Measurements from ENCODE around the gene MTX2.

The MTX2 gene

GRCh38 chr2:176239031-176239430, 30.2 kb upstream of the MTX2 start:
- ATAC-seq (ENCODE audit: low read depth) (no peak), DNase-seq (ENCODE audit: low spot score) (no peak)
- no peak for TF ChIP-seq CTCF (IDR thresholded peaks at IDR 0.05; ENCODE audit: poor library complexity, severe bottlenecking)
- no peaks in the 10 kb centered on the region for H3K27me3 ChIP-seq (ENCODE audit: insufficient read depth, poor library complexity, severe bottlenecking)
- no peak overlapping the region for H3K4me3 ChIP-seq (ENCODE audit: severe bottlenecking)
- H3K36me3 ChIP-seq (ENCODE audit: low read depth), result no peaks in the 10 kb centered on the region
- H3K4me1 ChIP-seq (ENCODE audit: insufficient read depth, poor library complexity, severe bottlenecking), result no peaks in the 10 kb centered on the region
- H3K27ac ChIP-seq (ENCODE audit: poor library complexity, severe bottlenecking), result no peak overlapping the region
- H3K9me3 ChIP-seq (ENCODE audit: severe bottlenecking), result no peaks in the 10 kb centered on the region

DNA sequence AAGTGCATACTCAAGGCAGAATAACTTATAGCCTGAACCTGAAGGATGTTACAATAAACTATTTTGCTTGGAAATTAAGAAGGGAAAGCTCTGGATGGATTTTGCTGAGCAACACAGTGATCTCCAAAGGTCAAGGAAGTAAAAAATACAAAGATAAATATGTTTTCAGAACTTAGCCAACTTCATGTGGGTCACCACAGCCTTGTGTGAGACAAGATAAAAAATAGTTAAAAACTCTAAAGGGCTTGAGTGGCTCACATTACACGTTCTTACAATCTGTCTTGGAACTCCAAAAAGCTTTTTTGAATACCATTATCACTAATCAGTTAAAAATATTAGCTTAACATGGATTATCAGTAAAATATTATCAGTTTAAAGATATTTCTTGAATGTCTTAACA, 28.9 kb upstream of the MTX2 start:
- Histone ChIP-seq H3K4me1 (ENCODE audit: insufficient read depth, poor library complexity, severe bottlenecking) (no peaks in the 10 kb centered on the region), H3K4me3 (ENCODE audit: severe bottlenecking) (no peak overlapping the region), H3K9me3 (ENCODE audit: severe bottlenecking) (no peaks in the 10 kb centered on the region), H3K27me3 (ENCODE audit: insufficient read depth, poor library complexity, severe bottlenecking) (no peaks in the 10 kb centered on the region), H3K27ac (ENCODE audit: poor library complexity, severe bottlenecking) (no peak overlapping the region), H3K36me3 (ENCODE audit: low read depth) (no peaks in the 10 kb centered on the region)
- DNase-seq (ENCODE audit: low spot score), result no peak
- TF ChIP-seq CTCF (IDR thresholded peaks at IDR 0.05; ENCODE audit: poor library complexity, severe bottlenecking), result no peak
- ATAC-seq (ENCODE audit: low read depth), result no peak

DNA sequence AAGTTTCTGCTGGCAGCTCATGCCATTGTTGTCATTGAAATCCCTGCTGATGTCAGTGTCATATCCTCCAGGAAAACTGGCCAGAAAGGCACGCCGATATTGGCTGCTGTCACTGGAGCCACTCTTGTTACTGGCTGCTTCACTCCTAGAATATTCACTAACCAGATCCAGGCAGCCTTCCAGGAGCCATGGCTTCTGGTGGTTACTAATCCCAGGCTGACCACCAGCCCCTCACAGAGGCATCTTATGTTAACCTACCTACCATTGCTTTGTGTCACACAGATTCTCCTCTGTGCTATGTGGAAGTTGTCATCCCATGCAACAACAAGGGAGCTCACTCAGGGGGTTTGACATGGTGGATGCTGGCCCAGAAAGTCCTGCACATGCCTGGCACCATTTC, 27.0 kb upstream of the MTX2 start:
- DNase-seq (ENCODE audit: low spot score), result no peak
- H3K4me1 ChIP-seq (ENCODE audit: insufficient read depth, poor library complexity, severe bottlenecking), result no peaks in the 10 kb centered on the region
- ATAC-seq (ENCODE audit: low read depth), result no peak
- TF ChIP-seq CTCF (IDR thresholded peaks at IDR 0.05; ENCODE audit: poor library complexity, severe bottlenecking), result no peak
- no peaks in the 10 kb centered on the region for H3K27me3 ChIP-seq (ENCODE audit: insufficient read depth, poor library complexity, severe bottlenecking)
- no peaks in the 10 kb centered on the region for H3K36me3 ChIP-seq (ENCODE audit: low read depth)
- no peaks in the 10 kb centered on the region for H3K9me3 ChIP-seq (ENCODE audit: severe bottlenecking)
- H3K27ac ChIP-seq (ENCODE audit: poor library complexity, severe bottlenecking), result no peak overlapping the region
- no peak overlapping the region for H3K4me3 ChIP-seq (ENCODE audit: severe bottlenecking)

GRCh38 chr2:176246331-176246730, 22.9 kb upstream of the MTX2 start:
- ATAC-seq (ENCODE audit: low read depth), result no peak
- no peak for TF ChIP-seq CTCF (IDR thresholded peaks at IDR 0.05; ENCODE audit: poor library complexity, severe bottlenecking)
- no peak for DNase-seq (ENCODE audit: low spot score)
- Histone ChIP-seq H3K36me3 (ENCODE audit: low read depth) (no peaks in the 10 kb centered on the region), H3K27ac (ENCODE audit: poor library complexity, severe bottlenecking) (no peak overlapping the region), H3K27me3 (ENCODE audit: insufficient read depth, poor library complexity, severe bottlenecking) (no peaks in the 10 kb centered on the region), H3K9me3 (ENCODE audit: severe bottlenecking) (no peaks in the 10 kb centered on the region), H3K4me1 (ENCODE audit: insufficient read depth, poor library complexity, severe bottlenecking) (peaks cover 1% of the 10 kb centered on the region), H3K4me3 (ENCODE audit: severe bottlenecking) (no peak overlapping the region)

GRCh38 chr2:176247859-176248258, 21.4 kb upstream of the MTX2 start:
- Histone ChIP-seq H3K4me3 (ENCODE audit: severe bottlenecking) (no peak overlapping the region), H3K27ac (ENCODE audit: poor library complexity, severe bottlenecking) (no peak overlapping the region), H3K36me3 (ENCODE audit: low read depth) (no peaks in the 10 kb centered on the region), H3K27me3 (ENCODE audit: insufficient read depth, poor library complexity, severe bottlenecking) (no peaks in the 10 kb centered on the region), H3K4me1 (ENCODE audit: insufficient read depth, poor library complexity, severe bottlenecking) (peaks cover 12% of the 10 kb centered on the region), H3K9me3 (ENCODE audit: severe bottlenecking) (no peaks in the 10 kb centered on the region)
- DNase-seq (ENCODE audit: low spot score), result no peak
- TF ChIP-seq CTCF (IDR thresholded peaks at IDR 0.05; ENCODE audit: poor library complexity, severe bottlenecking), result no peak
- ATAC-seq (ENCODE audit: low read depth), result no peak

All from RWPE2 (cell line).